ENCODE data around the gene NAA11. TPM values are rescaled to one million over a fixed set of nuclear protein-coding genes. Genes with fewer than 3 reads are reported as not detected.

The NAA11 gene
- total RNA-seq, 4 donors from 2014 or later, result 0.14 TPM; not detected in 3

GRCh38 chr4:79300280-79300679, 25.6 kb downstream of the NAA11 start:
- Histone ChIP-seq H3K27ac (no peak overlapping the region), H3K4me3 (no peak overlapping the region), H3K27me3 (no peaks in the 10 kb centered on the region), H3K36me3 (no peaks in the 10 kb centered on the region), H3K4me1 (no peaks in the 10 kb centered on the region), H3K9me3 (no peaks in the 10 kb centered on the region)
- TF ChIP-seq POLR2A (IDR thresholded peaks at IDR 0.05), result no peak
- no peak for TF ChIP-seq CTCF (IDR thresholded peaks at IDR 0.05)
- intact Hi-C loops (cut with DNase I; ENCODE audit: low total_unique reads), result no loop called here
- DNase-seq, result no peak

GRCh38 chr4:79298484-79298883, 27.4 kb downstream of the NAA11 start:
- Histone ChIP-seq H3K4me1 (no peaks in the 10 kb centered on the region), H3K27me3 (no peaks in the 10 kb centered on the region)

GRCh38 chr4:79298027-79298426, 27.8 kb downstream of the NAA11 start:
- TF ChIP-seq CTCF (IDR thresholded peaks at IDR 0.05), result no peak
- no peak for TF ChIP-seq POLR2A (IDR thresholded peaks at IDR 0.05)
- Histone ChIP-seq H3K27me3 (no peaks in the 10 kb centered on the region), H3K4me3 (no peak overlapping the region), H3K4me1 (no peaks in the 10 kb centered on the region), H3K9me3 (no peaks in the 10 kb centered on the region), H3K36me3 (no peaks in the 10 kb centered on the region), H3K27ac (no peak overlapping the region)
- DNase-seq, result no peak
- intact Hi-C loops (cut with DNase I; ENCODE audit: low total_unique reads), result no loop called here

More at GRCh38 chr4:79298484-79298883, 27.4 kb downstream of the NAA11 start:
- no peak for DNase-seq
- no peak for TF ChIP-seq CTCF (IDR thresholded peaks at IDR 0.05)
- intact Hi-C loops (cut with DNase I; ENCODE audit: low total_unique reads), result no loop called here
- no peak overlapping the region for H3K4me3 ChIP-seq
- no peak overlapping the region for H3K27ac ChIP-seq
- H3K9me3 ChIP-seq, result no peaks in the 10 kb centered on the region
- no peaks in the 10 kb centered on the region for H3K36me3 ChIP-seq

GRCh38 chr4:79297479-79297878, 28.4 kb downstream of the NAA11 start:
- DNase-seq, result no peak
- intact Hi-C loops (cut with DNase I; ENCODE audit: low total_unique reads), result no loop called here
- H3K27me3 ChIP-seq, result no peaks in the 10 kb centered on the region
- no peaks in the 10 kb centered on the region for H3K36me3 ChIP-seq
- no peak overlapping the region for H3K27ac ChIP-seq
- H3K4me3 ChIP-seq, result no peak overlapping the region
- no peaks in the 10 kb centered on the region for H3K4me1 ChIP-seq
- H3K9me3 ChIP-seq, result no peaks in the 10 kb centered on the region
- TF ChIP-seq POLR2A (IDR thresholded peaks at IDR 0.05) (no peak), CTCF (IDR thresholded peaks at IDR 0.05) (no peak)

GRCh38 chr4:79296768-79297428, 29.0 kb downstream of the NAA11 start:
- no peaks in the 10 kb centered on the region for H3K9me3 ChIP-seq
- no peaks in the 10 kb centered on the region for H3K27me3 ChIP-seq
- H3K4me3 ChIP-seq, result no peak overlapping the region
- no peaks in the 10 kb centered on the region for H3K36me3 ChIP-seq
- H3K4me1 ChIP-seq, result no peaks in the 10 kb centered on the region
- TF ChIP-seq POLR2A (IDR thresholded peaks at IDR 0.05) (no peak), CTCF (IDR thresholded peaks at IDR 0.05) (no peak)
- H3K27ac ChIP-seq, result no peak overlapping the region
- intact Hi-C loops (cut with DNase I; ENCODE audit: low total_unique reads), result no loop called here
- no peak for DNase-seq
